DMS79 treated with DMSO at 0.1 percent for 48 hours (cell line): ENCODE measurements around the gene UTP25.
"Not testable (repeated sequence)": the region's sequence is repeated elsewhere in the genome, so short reads cannot be mapped to it uniquely, and the experiment has no call there.

Source experiments
- DNase-seq: peaks from one replicate; lab custom pipeline; 2025; lab: John Stamatoyannopoulos, UW

The UTP25 gene

GRCh38 chr1:209827384-209828262 is at the start of gene UTP25:
TSS of gene UTP25 (plus strand) at chr1:209827972. CDS start at chr1:209828064, 92 bp downstream.
- DNase-seq = peak; percentile 90

- DNase-seq = no peak
Observed at GRCh38 chr1:209778102-209778501, 49.7 kb upstream of the UTP25 start.

GRCh38 chr1:209780268-209780667 is 47.5 kb upstream of the UTP25 start:
- no peak for DNase-seq

- no peak for DNase-seq
Observed at GRCh38 chr1:209783386-209783785, 44.4 kb upstream of the UTP25 start.

- peak; percentile 99 for DNase-seq
Observed at GRCh38 chr1:209784265-209785169, 43.3 kb upstream of the UTP25 start, which contains the start of gene C1orf74. TSS of gene C1orf74 (minus strand) at chr1:209784559. CDS start at chr1:209783634, 925 bp downstream.

GRCh38 chr1:209785592-209785991 is 42.2 kb upstream of the UTP25 start:
- no peak for DNase-seq

GRCh38 chr1:209786146-209786545 is 41.6 kb upstream of the UTP25 start:
- DNase-seq = no peak

GRCh38 chr1:209787551-209787950 is 40.2 kb upstream of the UTP25 start:
- DNase-seq = no peak

- no peak for DNase-seq
Observed at GRCh38 chr1:209789245-209789644, 38.5 kb upstream of the UTP25 start.

- no peak for DNase-seq
Observed at GRCh38 chr1:209790286-209791193, 37.2 kb upstream of the UTP25 start.

- DNase-seq = no peak
Observed at GRCh38 chr1:209791920-209792319, 35.9 kb upstream of the UTP25 start.

GRCh38 chr1:209793711-209794110 is 34.1 kb upstream of the UTP25 start:
- DNase-seq = not testable (repeated sequence)

- DNase-seq = no peak
Observed at GRCh38 chr1:209797978-209798639, 29.7 kb upstream of the UTP25 start.

- no peak for DNase-seq
Observed at GRCh38 chr1:209800984-209801834, 26.6 kb upstream of the UTP25 start.

- DNase-seq = no peak
Observed at GRCh38 chr1:209802117-209802779, 25.5 kb upstream of the UTP25 start.

GRCh38 chr1:209802780-209803152 is 25.0 kb upstream of the UTP25 start:
- DNase-seq = no peak

- DNase-seq = peak; percentile 21
Observed at GRCh38 chr1:209803568-209803967, 24.2 kb upstream of the UTP25 start.

- DNase-seq = no peak
Observed at GRCh38 chr1:209805341-209805781, 22.4 kb upstream of the UTP25 start.
